SKM-1 treated with dmso at 0.1 percent for 144 hours (cell line): ENCODE results near the gene RAB40B.
A peak's percentile ranks its signal among the peaks of the same experiment; 100 is the strongest.

Source experiments
- DNase-seq: peaks from one replicate; lab custom pipeline; 2025; ENCODE audit not compliant: unreplicated experiment; lab: John Stamatoyannopoulos, UW

RAB40B gene

GRCh38 chr17:82716203-82717010 is 17.9 kb upstream of the RAB40B start, which contains the start of gene FN3KRP:
Gene FN3KRP, plus strand, starts transcription at chr17:82716706. Its CDS starts 50 bp downstream, at chr17:82716756.
- DNase-seq = peak; percentile 86

GRCh38 chr17:82713071-82713723 is 14.7 kb upstream of the RAB40B start:
- DNase-seq = no peak

GRCh38 chr17:82710499-82711232 is 12.2 kb upstream of the RAB40B start:
- DNase-seq = no peak

GRCh38 chr17:82709676-82710498 is 11.4 kb upstream of the RAB40B start:
- no peak for DNase-seq

GRCh38 chr17:82709024-82709675 is 10.7 kb upstream of the RAB40B start:
- DNase-seq = no peak

GRCh38 chr17:82705756-82706155 is 7.3 kb upstream of the RAB40B start:
- no peak for DNase-seq

GRCh38 chr17:82704886-82705285 is 6.4 kb upstream of the RAB40B start:
- DNase-seq = no peak

- no peak for DNase-seq
These were observed 5.7 kb upstream of the RAB40B start for GRCh38 chr17:82703935-82704865.

GRCh38 chr17:82703036-82703745 is 4.7 kb upstream of the RAB40B start:
- DNase-seq = no peak

GRCh38 chr17:82702231-82702927 is 3.9 kb upstream of the RAB40B start:
- no peak for DNase-seq

- DNase-seq = no peak
These were observed 1.1 kb upstream of the RAB40B start for GRCh38 chr17:82699551-82699950.

GRCh38 chr17:82698974-82699442 is 510 bp upstream of the RAB40B start:
- DNase-seq = no peak

GRCh38 chr17:82697808-82698064 is 762 bp downstream of the RAB40B start:
- no peak for DNase-seq

GRCh38 chr17:82696916-82697807 is 1.3 kb downstream of the RAB40B start:
- no peak for DNase-seq

GRCh38 chr17:82696259-82696658 is 2.2 kb downstream of the RAB40B start:
- no peak for DNase-seq

GRCh38 chr17:82694647-82695046 is 3.9 kb downstream of the RAB40B start:
- no peak for DNase-seq

GRCh38 chr17:82693168-82693867 is 5.2 kb downstream of the RAB40B start:
- DNase-seq = no peak
